Naive thymus-derived CD8-positive, alpha-beta T cell (primary cell): ENCODE measurements around the gene IL12RB2. TPM values are rescaled to one million over a fixed set of nuclear protein-coding genes. Genes with fewer than 3 reads are reported as not detected.
A peak's percentile ranks its signal among the peaks of the same experiment; 100 is the strongest.

Source experiments
- ATAC-seq, 2 donors: fragments of 150-1000 bp; cut with Tn5 transposase in 1 of 2; sonication (Bioruptor Pico), chemical (Tn5 transposase) in 1 of 2; 1 replicate in 1 of 2; 2 replicates in 1 of 2; pipeline ENCODE4 v1.10.0; 2021; ENCODE audit warnings: mild to moderate bottlenecking in 2 of 2, moderate library complexity in 2 of 2
- POLR2A ChIA-PET: fragments of 350-600 bp; sonication (Branson Sonifier 250); formaldehyde crosslinking; loops from one replicate; lab custom pipeline; 2021; ENCODE audit warnings: antibody characterized with exemption; lab: Charles Lee
- DNase-seq, 10 donors: peaks; one replicate each; pipeline versions ENCODE4 v3.0.0 to v3.0.0-alpha.2; 2020 to 2022
- H3K27ac Mint-ChIP-seq, 10 donors: one replicate each; pipeline ENCODE4 v1.8.0; 2020 to 2022; ENCODE audit warnings: mild to moderate bottlenecking in 10 of 10, mixed read lengths in 10 of 10, moderate library complexity in 4 of 10, inconsistent platforms in 1 of 10
- H3K27me3 Mint-ChIP-seq, 5 donors: one replicate each; pipeline ENCODE4 v1.8.0; 2021 to 2022; ENCODE audit warnings: mixed read lengths in 5 of 5
- H3K36me3 Mint-ChIP-seq, 3 donors: one replicate each; pipeline ENCODE4 v1.8.0; 2020 to 2022; ENCODE audit warnings: mixed read lengths in 3 of 3, mild to moderate bottlenecking in 2 of 3, inconsistent platforms in 1 of 3
- H3K4me1 Mint-ChIP-seq, 4 donors: one replicate each; pipeline ENCODE4 v1.8.0; 2021 to 2022; ENCODE audit warnings: mixed read lengths in 4 of 4
- H3K4me3 Mint-ChIP-seq, 10 donors: one replicate each; pipeline ENCODE4 v1.8.0; 2020 to 2022; ENCODE audit warnings: mild to moderate bottlenecking in 10 of 10, mixed read lengths in 10 of 10, moderate library complexity in 6 of 10, inconsistent platforms in 1 of 10
- H3K9me3 Mint-ChIP-seq, 9 donors: one replicate each; pipeline ENCODE4 v1.8.0; 2020 to 2022; ENCODE audit warnings: mixed read lengths in 9 of 9, mild to moderate bottlenecking in 3 of 9, inconsistent platforms in 1 of 9, moderate library complexity in 1 of 9
- polyA plus RNA-seq, 3 donors: library from polyadenylated mRNA; unstranded; fragments of 300-500 nt; fragmentation: Illumina TruSeq; gene quantifications; one replicate each; pipeline ENCODE4 v1.2.3, GENCODE V29; 2021
- total RNA-seq, 8 experiments: library from RNA in 2 of 8; stranded (reverse) in 2 of 8; gene quantifications; one replicate each; pipeline ENCODE4 v1.2.3 and lab custom pipeline; 2021 to 2026

The IL12RB2 gene
- total and polyA plus RNA-seq, 5 experiments from 2014 or later: 0.11 to 0.52 (median 0.11) TPM; not detected in 2

DNA sequence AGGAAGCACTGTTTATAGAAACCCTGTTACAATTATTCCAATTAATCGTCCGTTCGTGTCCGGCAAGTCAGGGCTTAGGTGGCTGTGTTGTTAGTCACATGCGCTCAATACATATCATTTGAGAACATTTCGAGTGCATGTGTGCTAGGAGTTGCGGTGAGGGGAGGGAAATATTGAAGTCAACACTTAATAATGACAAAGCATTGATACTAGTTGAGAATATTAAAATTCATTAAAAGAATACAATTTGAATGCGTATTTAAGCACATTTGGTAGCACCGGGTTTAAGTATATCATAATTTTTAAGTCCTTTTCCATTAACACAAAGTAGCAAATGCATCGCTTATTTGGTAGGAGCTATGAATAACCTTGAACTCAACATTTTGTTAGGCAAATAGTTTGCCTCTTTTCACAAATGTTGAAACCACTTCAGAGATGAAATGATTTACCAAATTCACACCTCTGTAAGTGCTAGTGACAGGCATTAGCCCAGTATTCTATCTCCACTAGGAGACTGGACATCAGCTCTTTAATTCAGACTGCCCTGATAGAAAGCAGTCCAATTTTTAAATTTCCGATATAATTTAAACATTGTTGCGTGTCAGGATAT is 123.6 kb downstream of the IL12RB2 start:
- no peak for ATAC-seq

GRCh38 chr1:67431869-67432578 is 124.4 kb downstream of the IL12RB2 start:
- Mint-ChIP-seq H3K9me3 (no peaks in the 10 kb centered on the region), H3K4me3 (peak overlapping the region; percentile 43 to 97 (median 82)), H3K27ac (peak overlapping the region; percentile 91 to 100 (median 98)), H3K36me3 (peaks cover 10 to 24% (median 16%) of the 10 kb centered on the region in 3 donors), H3K27me3 (no peaks in the 10 kb centered on the region), H3K4me1 (peaks cover 21 to 56% (median 35%) of the 10 kb centered on the region in 4 donors)
- DNase-seq (no peak), ATAC-seq (no peak)
- POLR2A ChIA-PET: interaction anchor here (2.0 kb wide), 1 partner anchor 9 kb away, joined by 5 read pairs; no protein-coding TSS in a partner anchor

More for the DNA sequence above, 123.6 kb downstream of the IL12RB2 start:
- Mint-ChIP-seq H3K36me3 (peaks cover 10 to 28% (median 16%) of the 10 kb centered on the region in 3 donors), H3K9me3 (no peaks in the 10 kb centered on the region), H3K27me3 (no peaks in the 10 kb centered on the region), H3K27ac (peak overlapping the region; percentile 93 to 100 (median 98)), H3K4me3 (peak overlapping the region; percentile 83 to 99 (median 96)), H3K4me1 (peaks cover 23 to 61% (median 39%) of the 10 kb centered on the region in 4 donors)
- POLR2A ChIA-PET: interaction anchor here (0.8 to 3.0 kb wide), 6 partner anchors 9 to 507 kb away, joined by 3 to 14 read pairs (median 7); partner anchors contain the start of genes DNAI4, GADD45A, MIER1 and SLC35D1
- no peak for DNase-seq

- POLR2A ChIA-PET: no interaction called here
These were observed 125.1 kb downstream of the IL12RB2 start for GRCh38 chr1:67432745-67433144.

GRCh38 chr1:67433837-67434236 is 126.2 kb downstream of the IL12RB2 start:
- Mint-ChIP-seq H3K36me3 (peaks cover 4 to 9% (median 7%) of the 10 kb centered on the region in 3 donors), H3K9me3 (no peaks in the 10 kb centered on the region), H3K27ac (peak overlapping the region in 1 of 10 donors; percentile 51), H3K4me1 (peaks cover 15 to 38% (median 23%) of the 10 kb centered on the region in 4 donors), H3K4me3 (no peak overlapping the region), H3K27me3 (no peaks in the 10 kb centered on the region)
- POLR2A ChIA-PET: no interaction called here
- DNase-seq (no peak), ATAC-seq (no peak)

More at GRCh38 chr1:67432745-67433144, 125.1 kb downstream of the IL12RB2 start:
- peaks cover 10 to 18% (median 14%) of the 10 kb centered on the region in 3 donors for H3K36me3 Mint-ChIP-seq
- no peak for DNase-seq
- H3K4me3 Mint-ChIP-seq: no peak overlapping the region
- no peaks in the 10 kb centered on the region for H3K27me3 Mint-ChIP-seq
- H3K9me3 Mint-ChIP-seq: no peaks in the 10 kb centered on the region
- no peak for ATAC-seq
- H3K4me1 Mint-ChIP-seq: peaks cover 16 to 49% (median 27%) of the 10 kb centered on the region in 4 donors
- peak overlapping the region in 4 of 10 donors; percentile 17 to 100 (median 50) for H3K27ac Mint-ChIP-seq

- DNase-seq: no peak
- no peak for ATAC-seq
- Mint-ChIP-seq H3K27me3 (peaks cover 0 to 4% (median 0%) of the 10 kb centered on the region in 5 donors), H3K36me3 (peaks cover 0 to 5% (median 4%) of the 10 kb centered on the region in 3 donors), H3K4me1 (peaks cover 11 to 35% (median 21%) of the 10 kb centered on the region in 4 donors), H3K27ac (no peak overlapping the region), H3K9me3 (no peaks in the 10 kb centered on the region), H3K4me3 (no peak overlapping the region)
- POLR2A ChIA-PET: no interaction called here
These were observed 126.8 kb downstream of the IL12RB2 start for GRCh38 chr1:67434491-67434890.

GRCh38 chr1:67436511-67437055 is 128.9 kb downstream of the IL12RB2 start:
- Mint-ChIP-seq H3K4me3 (no peak overlapping the region), H3K27ac (no peak overlapping the region), H3K36me3 (no peaks in the 10 kb centered on the region), H3K4me1 (peaks cover 7 to 34% (median 21%) of the 10 kb centered on the region in 4 donors), H3K27me3 (peaks cover 0 to 4% (median 0%) of the 10 kb centered on the region in 5 donors), H3K9me3 (no peaks in the 10 kb centered on the region)
- no peak for DNase-seq
- ATAC-seq: no peak
- POLR2A ChIA-PET: no interaction called here

DNA sequence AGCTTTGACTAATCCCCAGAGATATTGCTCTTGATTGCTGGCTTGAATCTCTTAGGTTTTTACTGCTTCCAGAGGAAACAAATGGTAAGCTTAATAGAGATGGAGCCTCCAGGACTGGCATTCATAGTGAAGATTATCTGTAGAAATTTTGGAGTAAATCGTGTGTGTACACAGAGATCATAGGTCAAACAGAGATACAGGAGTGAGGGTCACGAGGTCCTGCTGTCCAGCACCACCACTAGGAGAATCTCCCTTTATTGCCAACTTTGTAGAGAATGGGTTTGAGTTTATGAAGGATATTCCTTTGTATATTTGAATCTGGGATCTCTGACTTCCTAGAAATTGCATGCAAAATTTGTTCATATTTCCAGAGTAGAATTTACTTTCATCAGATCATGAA is 130.3 kb downstream of the IL12RB2 start:
- DNase-seq (no peak), ATAC-seq (no peak)
- Mint-ChIP-seq H3K27me3 (peaks cover 0 to 6% (median 3%) of the 10 kb centered on the region in 5 donors), H3K36me3 (no peaks in the 10 kb centered on the region), H3K4me3 (no peak overlapping the region), H3K27ac (no peak overlapping the region), H3K9me3 (no peaks in the 10 kb centered on the region), H3K4me1 (peaks cover 0 to 31% (median 14%) of the 10 kb centered on the region in 4 donors)
- POLR2A ChIA-PET: no interaction called here

- H3K27ac Mint-ChIP-seq: peak overlapping the region in 1 of 10 donors; percentile 18
- DNase-seq (no peak), ATAC-seq (no peak)
- peaks cover 0 to 17% (median 2%) of the 10 kb centered on the region in 4 donors for H3K4me1 Mint-ChIP-seq
- peaks cover 0 to 9% (median 4%) of the 10 kb centered on the region in 5 donors for H3K27me3 Mint-ChIP-seq
- H3K4me3 Mint-ChIP-seq: no peak overlapping the region
- POLR2A ChIA-PET: no interaction called here
- H3K36me3 Mint-ChIP-seq: no peaks in the 10 kb centered on the region
- no peaks in the 10 kb centered on the region for H3K9me3 Mint-ChIP-seq
These were observed 131.8 kb downstream of the IL12RB2 start for GRCh38 chr1:67439277-67440029.

DNA sequence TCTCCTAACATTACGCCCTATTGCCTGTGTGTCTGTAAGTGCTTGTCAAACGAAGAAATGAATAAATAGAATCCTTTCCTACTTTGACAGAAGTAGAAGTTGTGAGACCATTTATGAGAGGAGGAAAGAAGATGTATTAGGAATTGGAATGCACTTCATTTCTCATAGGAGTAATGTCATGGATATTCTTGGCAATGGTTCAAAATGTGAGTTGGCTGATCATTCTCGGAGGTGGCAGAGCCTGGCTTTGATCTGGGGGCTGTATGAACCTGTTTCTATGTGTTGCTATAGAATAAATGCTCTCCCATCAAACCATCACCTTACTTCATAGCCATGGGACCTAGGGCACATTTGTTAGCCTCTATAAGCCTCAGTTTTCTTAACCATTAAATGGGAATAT is 132.7 kb downstream of the IL12RB2 start:
- no peaks in the 10 kb centered on the region for H3K36me3 Mint-ChIP-seq
- DNase-seq (no peak), ATAC-seq (no peak)
- no peaks in the 10 kb centered on the region for H3K9me3 Mint-ChIP-seq
- H3K4me3 Mint-ChIP-seq: no peak overlapping the region
- peak overlapping the region in 1 of 10 donors; percentile 85 for H3K27ac Mint-ChIP-seq
- H3K4me1 Mint-ChIP-seq: peaks cover 0 to 14% (median 2%) of the 10 kb centered on the region in 4 donors
- POLR2A ChIA-PET: interaction anchor here (1.0 kb wide), 1 partner anchor 9 kb away, joined by 5 read pairs; the partner anchor contains the start of gene SERBP1
- H3K27me3 Mint-ChIP-seq: peaks cover 0 to 9% (median 4%) of the 10 kb centered on the region in 5 donors

DNA sequence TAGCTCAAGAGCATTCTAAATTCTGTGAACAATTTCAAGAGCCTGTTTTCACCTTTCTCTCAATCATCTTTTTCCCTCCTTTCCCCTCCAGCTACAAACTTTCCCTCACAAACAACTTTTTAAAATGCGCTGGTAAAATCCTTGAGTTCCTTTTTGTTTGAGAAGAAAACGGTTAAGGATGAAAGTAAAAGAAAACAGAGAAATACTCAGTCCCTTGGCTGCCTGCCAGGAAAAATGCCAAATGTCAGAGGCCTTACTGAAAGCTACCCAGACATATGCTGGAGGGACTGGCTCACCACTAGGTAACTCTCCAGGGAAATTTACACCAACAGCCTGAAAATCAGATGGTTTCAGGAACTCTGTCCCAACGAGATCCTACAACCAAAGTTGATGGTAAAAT is 133.5 kb downstream of the IL12RB2 start:
- peak overlapping the region in 1 of 10 donors; percentile 85 for H3K27ac Mint-ChIP-seq
- DNase-seq: peak in 2 of 10 donors; percentile 7 to 58
- POLR2A ChIA-PET: interaction anchor here (1.0 kb wide), 1 partner anchor 10 kb away, joined by 5 read pairs; the partner anchor contains the start of gene SERBP1
- H3K4me3 Mint-ChIP-seq: peak overlapping the region in 1 of 10 donors; percentile 76
- H3K27me3 Mint-ChIP-seq: peaks cover 0 to 9% (median 4%) of the 10 kb centered on the region in 5 donors
- H3K36me3 Mint-ChIP-seq: no peaks in the 10 kb centered on the region
- no peaks in the 10 kb centered on the region for H3K9me3 Mint-ChIP-seq
- peaks cover 0 to 14% (median 2%) of the 10 kb centered on the region in 4 donors for H3K4me1 Mint-ChIP-seq
- no peak for ATAC-seq

GRCh38 chr1:67441739-67442281 is 134.1 kb downstream of the IL12RB2 start:
- peak overlapping the region in 1 of 10 donors; percentile 20 for H3K4me3 Mint-ChIP-seq
- ATAC-seq (no peak), DNase-seq (no peak)
- H3K27me3 Mint-ChIP-seq: peaks cover 0 to 9% (median 4%) of the 10 kb centered on the region in 5 donors
- H3K27ac Mint-ChIP-seq: peak overlapping the region in 1 of 10 donors; percentile 85
- POLR2A ChIA-PET: no interaction called here
- H3K9me3 Mint-ChIP-seq: no peaks in the 10 kb centered on the region
- H3K36me3 Mint-ChIP-seq: no peaks in the 10 kb centered on the region
- peaks cover 0 to 12% (median 5%) of the 10 kb centered on the region in 4 donors for H3K4me1 Mint-ChIP-seq
